Measurements from ENCODE around the gene HDHD5.

HDHD5 gene

DNA sequence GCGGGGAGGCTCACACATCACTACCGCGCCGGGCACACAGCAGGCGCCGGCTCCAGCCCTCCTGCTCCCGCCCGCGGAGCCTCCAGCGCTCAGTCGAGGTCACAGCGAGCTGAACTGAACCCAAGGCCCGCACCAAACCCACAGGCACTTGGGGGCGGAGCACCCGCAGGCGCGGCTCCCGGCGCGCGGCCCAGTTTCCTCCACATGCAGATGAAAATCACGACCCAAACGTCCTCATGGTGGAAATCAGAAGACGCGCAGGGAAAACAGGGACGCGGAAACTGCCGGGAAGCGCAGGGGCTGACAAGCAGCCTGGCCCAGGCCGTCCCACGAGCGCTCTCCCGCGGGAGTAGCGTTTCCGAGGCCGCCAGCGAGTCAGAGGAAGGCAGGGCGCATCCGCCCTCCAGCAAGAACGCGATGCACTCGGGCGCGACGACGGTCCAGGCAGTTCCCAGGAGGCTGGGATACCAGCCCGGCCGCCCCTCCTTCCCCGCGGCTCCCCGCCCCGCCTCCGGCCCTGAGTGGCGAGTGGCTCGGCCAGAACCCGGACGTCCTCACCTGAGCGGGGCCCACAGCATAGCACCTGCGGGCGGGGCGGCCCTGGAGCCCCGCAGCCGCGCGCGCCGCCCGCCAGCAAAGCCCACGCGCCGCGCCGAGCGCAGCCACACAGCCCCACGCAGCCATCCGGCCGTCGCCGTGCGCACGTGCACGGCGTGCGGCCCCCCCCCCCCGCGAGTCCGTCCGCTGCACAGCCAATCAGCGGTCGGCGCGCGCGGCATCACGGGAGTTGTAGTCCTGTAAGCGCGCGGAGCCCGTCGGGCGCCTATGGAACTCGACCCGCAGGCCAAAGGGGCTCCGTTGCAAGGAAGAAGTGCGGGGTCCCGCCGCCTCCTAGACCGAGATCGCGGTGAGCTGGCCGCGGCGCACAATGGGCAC, at the start of gene HDHD5:
Gene HDHD5 (minus strand): TSS at position 710 of the 936 bp plus-strand sequence. CDS start 26 bp downstream, at position 684.
- no peak for FAIRE-seq

DNA sequence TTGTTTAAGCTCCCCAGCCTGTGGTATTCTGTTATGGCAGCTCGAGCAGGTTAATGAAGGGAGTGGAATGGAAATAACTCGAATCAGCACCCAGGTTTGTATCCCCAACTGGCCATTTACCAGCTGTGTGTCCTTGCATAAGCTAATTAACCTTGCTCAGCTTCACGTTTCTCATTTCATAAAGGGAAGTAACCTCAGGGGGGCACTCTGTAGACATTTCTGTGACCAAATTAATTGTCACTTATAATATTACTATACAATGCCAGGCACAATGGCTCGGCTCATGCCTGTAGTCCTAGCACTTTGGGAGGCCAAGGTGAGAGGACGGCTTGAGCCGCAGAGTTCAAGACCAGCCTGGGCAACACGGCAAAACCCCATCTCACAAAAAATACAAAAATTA, 46.4 kb upstream of the HDHD5 start:
- no peak for FAIRE-seq

DNA sequence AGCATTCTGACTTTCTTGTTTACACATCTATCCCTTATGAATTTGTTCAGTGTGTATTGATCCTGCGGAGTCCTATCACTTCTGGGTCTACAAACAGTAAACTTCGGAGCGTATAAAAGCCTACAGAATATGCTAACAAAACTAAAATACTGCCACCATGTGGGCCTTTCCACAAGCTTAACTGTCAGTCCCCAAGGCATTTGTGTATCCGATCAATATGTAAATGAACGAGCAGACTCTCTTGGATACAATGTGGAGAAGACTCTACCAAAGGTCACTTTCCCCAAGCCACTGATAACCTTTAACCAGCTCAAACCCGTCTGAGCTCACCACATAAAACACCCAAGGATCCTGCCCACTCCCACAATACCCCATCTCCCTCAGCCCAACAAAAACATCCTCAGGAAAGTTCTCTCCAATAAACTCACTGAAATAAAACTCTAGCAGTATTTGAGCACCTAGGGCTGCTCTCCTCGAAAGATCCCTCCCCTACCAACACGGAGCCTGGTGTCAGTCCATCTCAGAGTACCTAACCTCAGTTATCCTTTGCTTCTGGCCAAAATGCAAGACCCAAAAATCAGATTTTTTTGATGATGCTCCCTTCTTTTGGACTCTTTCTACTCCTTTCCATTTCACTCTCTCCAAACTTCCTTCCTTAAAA, 42.3 kb upstream of the HDHD5 start:
- FAIRE-seq: no peak

DNA sequence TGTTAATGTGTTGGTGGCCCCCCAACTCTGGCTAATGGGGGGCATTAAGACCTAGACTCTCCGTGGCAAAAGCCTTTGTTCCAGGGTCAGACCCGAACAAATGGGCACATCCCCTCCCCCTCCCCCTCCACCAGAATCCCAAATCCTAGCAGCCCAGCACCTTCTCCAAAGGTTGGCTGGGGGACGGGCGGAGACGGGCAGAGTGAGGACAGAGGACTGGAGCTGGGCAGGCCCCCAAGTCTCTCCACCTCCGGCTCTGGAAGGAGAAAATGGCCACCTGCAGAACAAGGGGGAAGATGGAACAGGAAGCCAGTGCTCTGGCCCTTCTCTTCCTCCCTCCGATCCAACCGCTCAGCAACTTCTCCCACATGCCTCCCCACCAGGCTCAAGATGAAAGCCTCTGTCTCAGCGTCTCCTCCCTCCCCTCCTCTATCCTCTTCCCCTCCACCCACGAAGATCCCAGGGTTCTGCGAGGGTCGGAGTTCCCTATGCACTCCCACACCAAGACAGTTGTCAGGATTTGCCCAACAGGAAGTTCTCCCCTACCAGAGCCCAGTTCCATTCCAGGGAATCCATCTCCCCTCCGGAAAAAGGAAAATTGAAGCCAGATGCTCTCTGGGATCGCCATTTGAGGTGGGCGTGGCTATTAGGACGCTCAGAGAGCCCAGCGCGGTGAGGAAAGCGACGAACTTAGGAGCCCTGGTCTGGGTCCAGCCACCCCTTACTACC, 40.1 kb upstream of the HDHD5 start:
- FAIRE-seq: no peak

DNA sequence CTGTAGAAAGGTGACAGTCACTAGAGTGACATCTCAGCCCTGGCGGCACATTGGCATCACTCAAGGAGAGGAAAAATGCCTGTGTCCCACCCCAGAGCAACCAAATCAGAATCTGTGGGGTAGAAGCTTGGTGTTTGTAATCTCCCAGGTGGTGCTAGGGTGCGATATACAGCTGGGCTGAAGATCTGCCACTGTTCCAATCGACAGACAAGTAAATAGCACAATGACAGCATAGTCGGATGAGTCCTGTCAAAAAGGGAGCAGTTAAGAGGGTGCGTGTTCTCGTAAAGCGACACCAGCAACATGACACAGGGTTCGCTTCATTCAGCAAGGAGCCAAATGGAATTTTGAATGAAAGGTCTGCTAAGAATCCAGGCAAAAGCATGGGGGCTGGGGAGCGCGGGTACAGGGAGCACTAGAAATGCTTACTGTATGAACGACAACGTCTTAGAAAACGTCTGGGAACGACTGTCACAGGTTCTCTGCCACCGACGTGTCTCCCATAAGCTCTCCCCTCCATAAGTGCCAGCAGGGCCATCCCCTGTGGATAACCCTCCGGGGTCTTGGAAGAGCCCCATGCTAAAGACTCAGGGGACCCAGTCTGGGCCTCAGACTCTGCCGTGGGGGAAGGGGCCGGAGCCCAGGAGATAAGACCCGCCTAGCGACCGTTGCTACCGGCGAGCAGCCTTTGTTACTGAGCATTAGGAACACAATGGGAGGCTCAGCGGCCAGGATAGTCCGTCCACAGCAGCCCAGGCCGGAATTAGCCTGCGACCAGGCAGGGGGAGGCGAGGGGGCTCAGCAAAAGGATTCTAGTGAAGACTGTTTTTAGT, 39.3 kb upstream of the HDHD5 start:
- no peak for FAIRE-seq

GRCh38 chr22:17194213-17194612, 35.1 kb upstream of the HDHD5 start:
- no peak for FAIRE-seq

GRCh38 chr22:17192186-17192585, 33.1 kb upstream of the HDHD5 start:
- FAIRE-seq: no peak

DNA sequence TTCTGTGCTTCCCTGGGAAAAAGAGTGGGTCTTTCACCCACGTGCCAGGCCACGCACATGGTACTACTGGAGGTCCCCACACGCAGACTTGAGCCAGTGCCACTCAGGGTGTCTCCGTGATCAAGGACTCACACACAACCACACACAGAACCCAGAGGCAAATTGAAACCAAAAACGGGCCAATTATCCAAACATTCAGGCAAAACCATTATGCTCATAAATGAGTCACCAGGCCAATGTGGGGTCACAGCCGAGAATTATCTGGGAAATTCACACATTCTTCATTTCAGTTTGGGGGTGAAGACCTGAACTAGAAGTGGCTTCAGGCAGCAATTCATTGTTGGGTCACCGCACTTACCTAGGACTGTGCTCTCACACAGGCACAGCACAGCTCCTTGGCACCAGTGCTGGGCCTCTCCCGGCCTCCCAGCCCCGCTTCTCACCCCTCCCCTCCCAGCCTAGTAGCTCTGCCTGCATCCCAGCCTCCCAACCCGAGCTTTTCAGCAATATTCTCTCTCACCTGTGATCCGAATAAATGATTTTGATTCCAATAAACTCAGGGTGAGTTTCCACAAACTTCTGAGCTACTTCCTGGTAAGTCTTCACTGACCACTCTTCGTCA, 32.2 kb upstream of the HDHD5 start:
- no peak for FAIRE-seq

GRCh38 chr22:17190702-17191101, 31.6 kb upstream of the HDHD5 start:
- FAIRE-seq: no peak

- no peak for FAIRE-seq
Measured at GRCh38 chr22:17176715-17177114, 17.6 kb upstream of the HDHD5 start.

GRCh38 chr22:17172029-17172833, 13.2 kb upstream of the HDHD5 start:
- FAIRE-seq: no peak

GRCh38 chr22:17171153-17172028, 12.3 kb upstream of the HDHD5 start:
- no peak for FAIRE-seq

GRCh38 chr22:17167486-17167885, 8.4 kb upstream of the HDHD5 start:
- FAIRE-seq: no peak

DNA sequence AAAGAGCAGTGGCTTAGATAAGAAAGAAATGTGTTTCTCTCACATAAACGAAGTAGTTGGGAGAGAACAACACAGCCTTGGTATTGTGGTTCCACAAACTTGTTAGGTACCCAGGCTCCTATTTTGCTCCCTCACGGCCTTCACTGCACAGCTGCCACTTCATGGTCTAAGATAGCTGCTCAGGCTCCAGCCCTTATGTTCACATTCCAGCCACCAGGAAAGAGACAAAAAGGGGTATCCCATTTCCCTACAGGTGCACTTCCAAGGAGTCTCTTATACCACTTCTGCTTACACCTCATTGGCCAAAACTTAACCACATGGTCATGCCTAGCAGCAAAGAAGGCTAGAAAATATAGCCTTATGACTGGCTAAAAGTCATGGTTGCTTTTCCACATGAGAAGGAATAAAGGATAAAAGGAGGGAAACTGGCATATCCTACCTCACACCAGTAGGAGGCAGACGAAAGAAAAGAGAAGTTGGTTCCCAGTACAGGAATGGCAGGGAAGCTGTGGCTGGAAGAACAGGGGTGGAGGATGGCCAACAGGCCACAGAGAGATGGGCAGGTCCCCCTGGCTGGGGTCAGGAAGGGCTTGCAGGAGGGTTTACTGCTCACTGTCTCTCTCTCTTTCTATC, 5.4 kb upstream of the HDHD5 start:
- FAIRE-seq: no peak

- no peak for FAIRE-seq
Measured at GRCh38 chr22:17162731-17163130, 3.7 kb upstream of the HDHD5 start.

- no peak for FAIRE-seq
Measured at GRCh38 chr22:17161991-17162390, 2.9 kb upstream of the HDHD5 start.

- no peak for FAIRE-seq
Measured at GRCh38 chr22:17159504-17159951, 451 bp upstream of the HDHD5 start.

- FAIRE-seq: no peak
Measured at GRCh38 chr22:17158176-17158567, 905 bp downstream of the HDHD5 start.

DNA sequence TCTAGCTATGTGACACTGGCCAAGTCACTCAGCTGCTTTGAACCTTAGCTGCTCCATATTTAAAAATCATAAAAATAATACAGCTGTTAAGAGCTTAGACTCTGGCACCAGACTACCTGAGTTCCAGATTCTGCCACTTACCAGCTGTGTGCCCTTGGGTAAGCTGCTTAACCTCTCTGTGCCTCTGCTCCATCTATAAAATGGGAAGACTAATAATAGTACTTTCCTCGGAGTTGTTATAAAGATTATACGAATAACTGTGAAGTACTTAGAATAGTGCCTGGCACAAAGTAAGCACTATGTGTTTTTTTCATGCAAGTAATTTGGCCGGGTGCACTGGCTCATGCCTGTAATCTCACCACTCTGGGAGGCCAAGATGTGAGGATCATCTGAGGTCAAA, 1.4 kb downstream of the HDHD5 start:
- FAIRE-seq: no peak

GRCh38 chr22:17155941-17156340, 3.1 kb downstream of the HDHD5 start:
- no peak for FAIRE-seq

All from islet of Langerhans (tissue), 1 donor.